Mesenchymal stem cell (in vitro differentiated cells and primary cell): Measurements from ENCODE around the gene PSPH.
"Not testable (repeated sequence)": the region's sequence is repeated elsewhere in the genome, so short reads cannot be mapped to it uniquely, and the experiment has no call there.

Source experiments
- DNase-seq: peaks from one replicate; pipeline ENCODE4 v3.0.0-alpha.2; 2013
- H2AFZ ChIP-seq: one replicate; pipeline ENCODE4 v1.6.1; 2013; ENCODE audit warnings: low read depth, mild to moderate bottlenecking, control low read depth, inconsistent platforms, low read length, moderate library complexity
- H2AK5ac ChIP-seq: 2 replicates; pipeline ENCODE4 v1.6.1; 2013; ENCODE audit warnings: low read length, moderate library complexity, mild to moderate bottlenecking, inconsistent platforms; ENCODE audit not compliant: severe bottlenecking
- H2BK120ac ChIP-seq: one replicate; pipeline ENCODE4 v1.6.1; 2013; ENCODE audit warnings: low read depth, mild to moderate bottlenecking, inconsistent platforms, low read length, moderate library complexity
- H2BK12ac ChIP-seq, 2 experiments: one replicate each; pipeline ENCODE4 v1.6.1; 2013; ENCODE audit warnings: inconsistent platforms in 2 of 2, low read length in 2 of 2, mild to moderate bottlenecking in 2 of 2, moderate library complexity in 2 of 2, control low read depth in 1 of 2
- H2BK15ac ChIP-seq: one replicate; pipeline ENCODE4 v1.6.1; 2013; ENCODE audit warnings: mild to moderate bottlenecking, low read depth, inconsistent platforms; ENCODE audit not compliant: poor library complexity, severe bottlenecking
- H2BK5ac ChIP-seq: 2 replicates; pipeline ENCODE4 v1.6.1; 2013; ENCODE audit warnings: low read depth, mild to moderate bottlenecking, low read length, control low read depth, inconsistent platforms; ENCODE audit not compliant: poor library complexity, severe bottlenecking
- H3K14ac ChIP-seq, 2 experiments: one replicate each; pipeline ENCODE4 v1.6.1; 2013; ENCODE audit warnings: inconsistent platforms in 2 of 2, low read length in 2 of 2, control low read depth in 1 of 2, mild to moderate bottlenecking in 1 of 2, moderate library complexity in 1 of 2
- H3K18ac ChIP-seq, 2 experiments: one replicate each; pipeline ENCODE4 v1.6.1; 2013; ENCODE audit warnings: inconsistent platforms in 2 of 2, low read length in 2 of 2, control low read depth in 1 of 2, low read depth in 1 of 2, mild to moderate bottlenecking in 1 of 2
- H3K23ac ChIP-seq, 2 experiments: one replicate each; pipeline ENCODE4 v1.6.1; 2013; ENCODE audit warnings: inconsistent platforms in 2 of 2, low read length in 2 of 2, mild to moderate bottlenecking in 2 of 2, moderate library complexity in 2 of 2, control low read depth in 1 of 2
- H3K27ac ChIP-seq: 2 replicates; pipeline ENCODE4 v1.5.1; 2013; ENCODE audit warnings: mild to moderate bottlenecking, moderate library complexity, low read length, control low read depth, inconsistent platforms; ENCODE audit not compliant: poor library complexity, severe bottlenecking
- H3K27me3 ChIP-seq, 2 experiments: 2 replicates each; pipeline versions ENCODE4 v1.6.1 to v1.7.0; 2013; ENCODE audit warnings: low read length in 2 of 2, mild to moderate bottlenecking in 2 of 2, moderate library complexity in 2 of 2, control low read depth in 1 of 2, inconsistent platforms in 1 of 2; ENCODE audit not compliant: control insufficient read depth in 1 of 2, insufficient read depth in 1 of 2
- H3K36me3 ChIP-seq, 2 experiments: 2 replicates each; pipeline versions ENCODE4 v1.6.1 to v1.7.0; 2013; ENCODE audit warnings: low read length in 2 of 2, control low read depth in 1 of 2, inconsistent platforms in 1 of 2, low read depth in 1 of 2, mild to moderate bottlenecking in 1 of 2; ENCODE audit not compliant: insufficient read depth in 2 of 2, control insufficient read depth in 1 of 2
- H3K4ac ChIP-seq, 2 experiments: one replicate each; pipeline ENCODE4 v1.6.1; 2013; ENCODE audit warnings: inconsistent platforms in 2 of 2, low read length in 2 of 2, mild to moderate bottlenecking in 2 of 2, moderate library complexity in 2 of 2, control low read depth in 1 of 2, low read depth in 1 of 2
- H3K4me1 ChIP-seq: 2 replicates; pipeline ENCODE4 v1.6.1; 2013; ENCODE audit warnings: low read depth, low read length, control low read depth; ENCODE audit not compliant: control insufficient read depth, insufficient read depth
- H3K4me2 ChIP-seq: 2 replicates; pipeline ENCODE4 v1.6.1; 2013; ENCODE audit warnings: low read length, mild to moderate bottlenecking, inconsistent platforms; ENCODE audit not compliant: poor library complexity, severe bottlenecking
- H3K4me3 ChIP-seq, 2 experiments: 2 replicates each; pipeline versions ENCODE4 v1.5.1 to v1.7.0; 2013; ENCODE audit warnings: low read length in 2 of 2, mild to moderate bottlenecking in 2 of 2, control low read depth in 1 of 2, low read depth in 1 of 2; ENCODE audit not compliant: insufficient read depth in 1 of 2
- H3K79me1 ChIP-seq: replicated peaks from 2 replicates; pipeline ENCODE4 v1.6.1; 2013; ENCODE audit warnings: mild to moderate bottlenecking, control low read depth, low read length, inconsistent platforms; ENCODE audit not compliant: poor library complexity, severe bottlenecking
- H3K9ac ChIP-seq: 2 replicates; pipeline ENCODE4 v1.7.0; 2013; ENCODE audit warnings: mild to moderate bottlenecking, low read length, moderate library complexity
- H3K9me3 ChIP-seq: 2 replicates; pipeline ENCODE4 v1.7.0; 2013; ENCODE audit warnings: mild to moderate bottlenecking, low read length; ENCODE audit not compliant: control insufficient read depth
- H4K8ac ChIP-seq: one replicate; pipeline ENCODE4 v1.6.1; 2013; ENCODE audit warnings: inconsistent platforms, mild to moderate bottlenecking, low read length, moderate library complexity
- H4K91ac ChIP-seq: one replicate; pipeline ENCODE4 v1.6.1; 2013; ENCODE audit warnings: mild to moderate bottlenecking, low read length, inconsistent platforms
- whole genome bisulfite sequencing: methylation state at CpG from one replicate; pipeline ENCODE4 v1.1.7; 2013; ENCODE audit warnings: mixed read lengths; 5-methylcytosine and 5-hydroxymethylcytosine counted together

The PSPH gene

GRCh38 chr7:56097700-56098099 lies 46.5 kb upstream of the PSPH start:
- Histone ChIP-seq H2BK15ac (no peak overlapping the region), H2BK120ac (no peak overlapping the region), H3K23ac (no peak overlapping the region), H2BK12ac (no peak overlapping the region), H3K18ac (no peak overlapping the region), H4K91ac (no peak overlapping the region), H3K4me1 (peaks cover 2% of the 10 kb centered on the region), H4K8ac (no peak overlapping the region), H3K4me3 (peak overlapping the region in 1 of 2 experiments; percentile 29), H3K4ac (no peak overlapping the region), H2BK5ac (no peak overlapping the region), H3K27me3 (no peaks in the 10 kb centered on the region), H3K9me3 (no peaks in the 10 kb centered on the region), H2AK5ac (no peak overlapping the region), H3K79me1 (no peaks in the 10 kb centered on the region), H3K27ac (no peak overlapping the region), H2AFZ (no peak overlapping the region), H3K14ac (no peak overlapping the region), H3K9ac (peak overlapping the region; percentile 63), H3K4me2 (no peak overlapping the region), H3K36me3 (peaks cover 5 to 36% of the 10 kb centered on the region in 2 experiments)
- WGBS: 84% methylated on average over 5 of the region's 5 CpGs
- DNase-seq: peak; percentile 30

- Histone ChIP-seq H2AFZ (no peak within 1 kb of the TSS), H2AK5ac (no peak within 1 kb of the TSS), H3K23ac (no peak within 1 kb of the TSS), H3K36me3 (peaks cover 10 to 17% of the 10 kb centered on the region in 2 experiments), H2BK15ac (no peak within 1 kb of the TSS), H3K27ac (no peak within 1 kb of the TSS), H3K18ac (no peak within 1 kb of the TSS), H3K4me2 (no peak within 1 kb of the TSS), H3K79me1 (peaks cover 1% of the 10 kb centered on the region), H3K4ac (no peak within 1 kb of the TSS), H3K9ac (peak within 1 kb of the TSS; percentile 83), H4K8ac (no peak within 1 kb of the TSS), H3K9me3 (no peaks in the 10 kb centered on the region), H2BK120ac (no peak within 1 kb of the TSS), H4K91ac (no peak within 1 kb of the TSS), H3K4me1 (peaks cover 2% of the 10 kb centered on the region), H3K14ac (peak within 1 kb of the TSS in 1 of 2 experiments; percentile 68), H2BK12ac (no peak within 1 kb of the TSS), H3K4me3 (peak within 1 kb of the TSS in 1 of 2 experiments; percentile 78), H3K27me3 (no peaks in the 10 kb centered on the region), H2BK5ac (no peak within 1 kb of the TSS)
- peak; percentile 29 for DNase-seq
- 72% methylated on average over 19 of the region's 19 CpGs for WGBS
These were observed 41.7 kb upstream of the PSPH start, which contains the start of gene PHKG1 for GRCh38 chr7:56092789-56093531. PHKG1 (minus strand) TSS chr7:56092952; CDS start chr7:56088941, 4,011 bp downstream.

GRCh38 chr7:56092388-56092787 lies 41.1 kb upstream of the PSPH start:
- not testable (repeated sequence) for H2BK12ac ChIP-seq, H3K9me3 ChIP-seq, H3K79me1 ChIP-seq, H3K4me2 ChIP-seq, H2AK5ac ChIP-seq, H3K27ac ChIP-seq, H3K27me3 ChIP-seq, H3K23ac ChIP-seq, H3K4me1 ChIP-seq, H2BK5ac ChIP-seq, H4K91ac ChIP-seq, H2BK120ac ChIP-seq, DNase-seq, H3K18ac ChIP-seq, H3K4ac ChIP-seq, H2BK15ac ChIP-seq, H4K8ac ChIP-seq, H3K14ac ChIP-seq, H2AFZ ChIP-seq
- Histone ChIP-seq H3K36me3 (peaks cover 12 to 22% of the 10 kb centered on the region in 2 experiments), H3K4me3 (peak overlapping the region in 1 of 2 experiments; percentile 78), H3K9ac (peak overlapping the region; percentile 83)
- WGBS: 100% methylated on average over 4 of the region's 6 CpGs

- Histone ChIP-seq H3K23ac (no peak overlapping the region), H4K8ac (no peak overlapping the region), H2AFZ (no peak overlapping the region), H3K27me3 (no peaks in the 10 kb centered on the region), H3K14ac (peak overlapping the region in 1 of 2 experiments; percentile 68), H4K91ac (no peak overlapping the region), H2BK120ac (no peak overlapping the region), H2AK5ac (no peak overlapping the region), H2BK5ac (no peak overlapping the region), H3K4me1 (peaks cover 6% of the 10 kb centered on the region), H2BK15ac (no peak overlapping the region), H3K18ac (no peak overlapping the region), H3K9ac (peak overlapping the region; percentile 83), H3K27ac (no peak overlapping the region), H3K9me3 (no peaks in the 10 kb centered on the region), H3K4me2 (no peak overlapping the region), H3K4ac (peak overlapping the region in 1 of 2 experiments; percentile 64), H2BK12ac (no peak overlapping the region), H3K36me3 (peaks cover 18 to 28% of the 10 kb centered on the region in 2 experiments), H3K4me3 (peak overlapping the region in 1 of 2 experiments; percentile 78), H3K79me1 (peaks cover 1% of the 10 kb centered on the region)
- no peak for DNase-seq
- 96% methylated on average over 3 of the region's 3 CpGs for WGBS
These were observed 40.3 kb upstream of the PSPH start for GRCh38 chr7:56091591-56091990.
